ENCODE results near the gene CLNK.

DNA sequence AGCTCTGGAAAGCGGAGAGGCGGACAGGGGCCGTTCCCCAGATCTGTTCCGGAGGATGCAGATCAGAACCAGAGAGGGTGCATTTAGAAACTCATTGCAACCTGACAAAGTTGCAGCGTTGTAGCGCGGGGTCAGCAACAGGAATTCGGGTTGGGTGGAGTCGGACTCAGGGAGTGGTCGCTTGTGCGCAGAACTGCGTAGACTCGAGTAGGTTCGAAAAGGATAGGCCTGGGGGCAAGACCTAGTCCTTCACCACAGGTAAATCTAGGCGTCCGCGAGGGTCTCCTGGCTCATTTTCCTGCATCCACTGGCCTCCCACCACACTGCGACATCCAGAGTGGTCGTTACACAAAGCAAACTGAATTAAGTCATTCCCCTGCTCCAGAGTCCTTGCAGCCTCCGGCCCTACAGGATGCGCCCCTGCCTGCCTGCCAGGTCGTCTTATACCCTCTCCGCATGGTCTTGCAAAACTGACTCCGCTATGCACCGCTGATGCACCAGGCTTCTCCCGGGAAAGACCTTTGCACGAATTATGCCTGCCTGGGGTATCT, 222.6 kb downstream of the CLNK start:
- TF ChIP-seq CTCF (IDR thresholded peaks at IDR 0.05): no peak
- no peak for TF ChIP-seq POLR2A (IDR thresholded peaks at IDR 0.05)
- TF ChIP-seq EP300 (IDR thresholded peaks at IDR 0.05): no peak
